Central memory CD8-positive, alpha-beta T cell (primary cell): ENCODE results near the gene TAF1A.
A peak's percentile ranks its signal among the peaks of the same experiment; 100 is the strongest.

Experiments
- ATAC-seq: fragments of 150-1000 bp; cut with Tn5 transposase; replicated peaks from 2 replicates; pipeline ENCODE4 v1.10.0; 2022; ENCODE audit warnings: mild to moderate bottlenecking, moderate FRiP score, moderate number of reproducible peaks; ENCODE audit not compliant: poor library complexity, severe bottlenecking; ENCODE audit errors: extremely low read depth
- DNase-seq, 2 donors: peaks; one replicate each; pipeline ENCODE4 v3.0.0; 2021; ENCODE audit warnings: low spot score in 2 of 2
- H3K27ac Mint-ChIP-seq: one replicate; pipeline ENCODE4 v1.8.0; 2022; ENCODE audit warnings: low read depth, mild to moderate bottlenecking, moderate library complexity, mixed read lengths
- H3K27me3 Mint-ChIP-seq: one replicate; pipeline ENCODE4 v1.8.0; 2022; ENCODE audit warnings: mixed read lengths
- H3K36me3 Mint-ChIP-seq: one replicate; pipeline ENCODE4 v1.8.0; 2022; ENCODE audit warnings: mild to moderate bottlenecking, moderate library complexity, mixed read lengths; ENCODE audit not compliant: insufficient read depth
- H3K4me1 Mint-ChIP-seq: one replicate; pipeline ENCODE4 v1.8.0; 2022; ENCODE audit warnings: mixed read lengths
- H3K4me3 Mint-ChIP-seq: one replicate; pipeline ENCODE4 v1.8.0; 2022; ENCODE audit warnings: mild to moderate bottlenecking, moderate library complexity, mixed read lengths
- H3K9me3 Mint-ChIP-seq: one replicate; pipeline ENCODE4 v1.8.0; 2022; ENCODE audit warnings: mixed read lengths

TAF1A gene

DNA sequence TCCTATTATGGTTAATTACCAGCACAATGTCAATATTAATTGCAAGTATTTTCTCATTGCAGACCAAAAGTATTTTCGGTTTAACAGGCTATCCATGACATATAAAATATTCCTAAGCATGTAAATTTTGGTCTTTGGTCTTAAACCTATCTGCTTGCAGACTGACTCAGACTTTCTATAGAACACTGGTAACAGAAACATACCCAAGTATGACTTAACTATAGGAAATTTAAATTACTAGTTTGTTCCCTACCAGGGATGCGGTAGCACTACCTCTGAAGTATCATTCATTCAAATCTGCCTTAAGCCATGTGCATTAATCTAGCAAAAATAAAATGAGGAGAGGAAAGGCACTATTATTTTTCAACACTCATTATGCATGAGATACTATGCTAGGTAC is 2.9 kb downstream of the TAF1A start:
- DNase-seq (no peak), ATAC-seq (no peak)
- H3K36me3 Mint-ChIP-seq = peaks cover 44% of the 10 kb centered on the region
- H3K4me1 Mint-ChIP-seq = peaks cover 40% of the 10 kb centered on the region
- H3K27ac Mint-ChIP-seq = no peak overlapping the region
- no peaks in the 10 kb centered on the region for H3K27me3 Mint-ChIP-seq
- no peaks in the 10 kb centered on the region for H3K9me3 Mint-ChIP-seq
- H3K4me3 Mint-ChIP-seq = no peak overlapping the region

DNA sequence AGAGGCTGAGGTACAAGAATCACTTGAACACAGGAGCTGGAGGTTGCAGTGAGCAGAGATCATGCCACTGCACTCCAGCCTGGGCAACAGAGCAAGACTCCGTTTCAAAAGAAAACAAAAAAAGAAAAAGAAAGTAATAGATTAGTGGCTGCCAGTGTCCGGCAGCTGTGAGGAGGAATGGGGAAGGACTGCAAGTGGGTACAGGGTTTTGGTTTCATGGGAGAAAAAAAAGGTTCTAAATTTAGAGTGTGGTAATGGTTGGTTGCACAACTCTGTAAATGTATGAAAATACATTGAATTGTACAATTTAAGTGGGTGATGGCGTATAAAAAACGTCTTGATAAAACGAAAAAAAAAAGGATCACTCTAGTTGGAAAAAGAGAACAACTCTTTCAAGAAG is 6.7 kb downstream of the TAF1A start:
- H3K27ac Mint-ChIP-seq = no peak overlapping the region
- H3K36me3 Mint-ChIP-seq = peaks cover 37% of the 10 kb centered on the region
- H3K9me3 Mint-ChIP-seq = no peaks in the 10 kb centered on the region
- DNase-seq (no peak), ATAC-seq (no peak)
- H3K4me3 Mint-ChIP-seq = no peak overlapping the region
- no peaks in the 10 kb centered on the region for H3K27me3 Mint-ChIP-seq
- peaks cover 14% of the 10 kb centered on the region for H3K4me1 Mint-ChIP-seq

DNA sequence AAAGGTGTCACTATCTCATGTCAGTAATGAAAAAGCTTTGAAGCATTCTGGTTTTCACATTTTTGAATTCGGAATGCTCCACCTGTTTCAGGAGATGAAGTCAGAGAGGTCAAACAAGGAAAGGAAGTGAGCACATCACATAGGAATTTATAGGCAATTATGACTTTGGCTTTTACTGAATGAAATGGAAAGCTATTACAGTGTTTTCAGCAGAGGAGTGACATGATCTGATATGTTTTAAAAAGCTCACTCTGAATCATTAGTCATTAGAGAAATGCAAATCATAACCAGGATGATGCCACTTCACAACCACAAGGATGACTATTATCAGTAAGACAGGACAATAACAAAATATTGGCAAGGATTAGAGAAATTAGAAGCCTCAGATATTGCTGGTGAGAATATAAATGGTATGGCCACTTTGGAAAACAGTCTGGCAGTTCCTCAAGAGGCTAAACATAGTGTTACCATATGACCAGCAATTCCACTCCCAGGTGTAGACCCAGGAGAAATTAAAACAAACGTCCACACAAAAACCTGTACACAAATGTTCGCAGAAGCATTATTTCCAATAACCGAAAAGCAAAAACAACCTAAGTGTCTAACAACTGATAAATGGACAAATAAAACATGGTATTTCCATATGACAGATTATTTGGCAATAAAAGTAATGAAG is 7.5 kb downstream of the TAF1A start:
- Mint-ChIP-seq H3K36me3 (peaks cover 33% of the 10 kb centered on the region), H3K27ac (no peak overlapping the region), H3K4me3 (no peak overlapping the region), H3K9me3 (no peaks in the 10 kb centered on the region), H3K4me1 (peaks cover 13% of the 10 kb centered on the region), H3K27me3 (no peaks in the 10 kb centered on the region)
- DNase-seq (no peak), ATAC-seq (no peak)

DNA sequence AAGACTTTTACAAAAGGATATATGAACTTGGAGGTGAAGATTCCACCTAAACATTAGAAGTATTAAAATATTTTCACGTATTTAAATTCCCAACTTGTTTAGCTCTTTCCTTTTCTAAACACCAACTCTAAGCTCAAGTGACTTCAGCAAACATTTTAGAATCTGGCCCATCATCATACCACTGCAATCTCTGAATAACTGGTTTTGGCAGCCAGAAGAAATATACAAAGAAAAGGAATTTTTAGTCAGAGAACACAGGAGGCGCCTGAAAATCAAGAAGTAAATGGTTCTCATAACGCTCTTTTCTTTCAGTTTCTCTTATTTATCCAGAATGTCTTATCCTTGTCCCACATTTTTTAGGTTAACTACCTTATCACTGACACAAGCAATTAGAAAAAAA is 10.4 kb downstream of the TAF1A start:
- Mint-ChIP-seq H3K27me3 (no peaks in the 10 kb centered on the region), H3K36me3 (peaks cover 25% of the 10 kb centered on the region)
- no peak for ATAC-seq

DNA sequence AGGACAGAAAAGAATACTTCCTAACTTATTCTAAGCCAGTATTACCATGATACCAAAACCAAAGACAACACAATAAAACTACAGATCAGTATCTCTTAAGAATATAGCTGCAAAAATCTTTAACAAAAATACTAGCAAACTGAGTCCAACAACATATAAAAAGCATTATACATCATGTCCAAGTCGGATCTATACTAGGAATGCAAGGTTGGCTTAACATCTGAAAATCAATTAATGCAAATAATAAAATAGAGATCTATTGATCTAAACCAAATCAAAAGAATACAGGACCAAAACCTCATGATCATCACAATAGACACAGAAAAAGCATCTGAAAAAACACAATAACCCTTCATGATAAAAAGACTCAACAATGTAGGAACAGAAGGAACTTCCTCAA is 18.9 kb downstream of the TAF1A start:
- peaks cover 5% of the 10 kb centered on the region for H3K9me3 Mint-ChIP-seq
- ATAC-seq = no peak
- H3K27me3 Mint-ChIP-seq = no peaks in the 10 kb centered on the region
- H3K4me1 Mint-ChIP-seq = no peaks in the 10 kb centered on the region
- H3K4me3 Mint-ChIP-seq = no peak overlapping the region
- no peak overlapping the region for H3K27ac Mint-ChIP-seq
- no peak for DNase-seq
- peaks cover 28% of the 10 kb centered on the region for H3K36me3 Mint-ChIP-seq

More for the DNA sequence above, 10.4 kb downstream of the TAF1A start:
- H3K4me3 Mint-ChIP-seq = no peak overlapping the region
- DNase-seq = no peak
- H3K27ac Mint-ChIP-seq = no peak overlapping the region
- H3K9me3 Mint-ChIP-seq = no peaks in the 10 kb centered on the region
- peaks cover 7% of the 10 kb centered on the region for H3K4me1 Mint-ChIP-seq

DNA sequence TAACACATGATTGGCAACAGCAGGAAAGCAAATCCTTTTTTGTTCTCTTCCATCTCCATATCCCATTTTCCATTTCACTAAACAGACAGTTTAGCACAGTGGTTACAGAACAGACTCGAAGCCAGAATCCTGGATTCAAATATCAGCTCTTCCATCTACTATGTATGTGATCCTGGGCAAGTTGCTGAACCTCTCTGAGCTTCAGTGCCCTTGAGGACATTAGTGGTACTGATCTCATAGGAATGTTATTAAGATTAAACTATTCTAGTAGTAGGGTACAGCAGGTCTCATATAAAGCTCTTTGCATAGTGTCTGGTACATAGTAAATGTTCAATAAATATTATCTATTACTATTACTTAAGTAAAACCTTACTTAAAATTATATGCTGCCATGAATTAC is 28.1 kb downstream of the TAF1A start:
- ATAC-seq = no peak
- Mint-ChIP-seq H3K27me3 (no peaks in the 10 kb centered on the region), H3K4me1 (peaks cover 6% of the 10 kb centered on the region), H3K27ac (no peak overlapping the region), H3K4me3 (no peak overlapping the region), H3K9me3 (no peaks in the 10 kb centered on the region), H3K36me3 (peaks cover 36% of the 10 kb centered on the region)
- DNase-seq = no peak

DNA sequence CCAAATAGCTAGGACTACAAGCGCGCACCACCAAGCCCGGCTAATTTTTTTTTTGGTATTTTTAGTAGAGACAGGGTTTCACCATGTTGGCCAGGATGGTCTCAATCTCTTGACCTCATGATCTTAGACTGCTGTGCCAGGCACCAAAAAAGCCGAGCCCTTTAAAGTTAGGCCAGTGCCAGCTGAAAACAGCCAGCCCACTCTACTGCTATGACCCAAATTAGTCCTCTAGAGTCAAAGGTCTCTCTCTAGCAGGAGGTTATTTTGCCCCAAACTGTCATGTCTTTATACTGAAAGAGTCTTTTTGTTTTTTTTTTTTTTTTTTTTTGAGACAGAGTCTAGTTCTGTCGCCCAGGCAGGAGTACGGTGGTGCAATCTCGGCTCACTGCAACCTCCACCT is 32.2 kb downstream of the TAF1A start:
- Mint-ChIP-seq H3K4me1 (no peaks in the 10 kb centered on the region), H3K36me3 (peaks cover 34% of the 10 kb centered on the region), H3K4me3 (no peak overlapping the region), H3K9me3 (no peaks in the 10 kb centered on the region), H3K27me3 (no peaks in the 10 kb centered on the region), H3K27ac (no peak overlapping the region)
- DNase-seq (no peak), ATAC-seq (no peak)

DNA sequence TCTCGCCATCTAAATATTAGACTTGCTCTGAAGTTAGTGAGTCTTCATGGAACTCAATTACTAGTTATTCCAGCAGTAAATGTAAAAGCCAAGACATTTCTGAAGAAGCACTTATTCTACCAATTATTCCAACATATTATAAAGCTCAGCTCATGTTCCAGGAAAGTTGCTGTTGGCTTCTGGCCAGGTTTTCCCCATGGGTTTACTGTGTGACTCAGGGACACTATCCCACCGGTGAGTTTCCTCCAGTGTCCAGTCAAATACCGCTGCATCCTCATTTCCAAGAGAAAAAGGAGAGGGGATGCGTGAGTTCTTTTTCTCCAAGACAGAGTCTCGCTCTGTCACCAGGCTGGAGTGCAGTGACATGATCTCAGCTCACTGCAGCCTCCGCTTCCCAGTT is 32.6 kb downstream of the TAF1A start:
- ATAC-seq = no peak
- no peaks in the 10 kb centered on the region for H3K27me3 Mint-ChIP-seq

DNA sequence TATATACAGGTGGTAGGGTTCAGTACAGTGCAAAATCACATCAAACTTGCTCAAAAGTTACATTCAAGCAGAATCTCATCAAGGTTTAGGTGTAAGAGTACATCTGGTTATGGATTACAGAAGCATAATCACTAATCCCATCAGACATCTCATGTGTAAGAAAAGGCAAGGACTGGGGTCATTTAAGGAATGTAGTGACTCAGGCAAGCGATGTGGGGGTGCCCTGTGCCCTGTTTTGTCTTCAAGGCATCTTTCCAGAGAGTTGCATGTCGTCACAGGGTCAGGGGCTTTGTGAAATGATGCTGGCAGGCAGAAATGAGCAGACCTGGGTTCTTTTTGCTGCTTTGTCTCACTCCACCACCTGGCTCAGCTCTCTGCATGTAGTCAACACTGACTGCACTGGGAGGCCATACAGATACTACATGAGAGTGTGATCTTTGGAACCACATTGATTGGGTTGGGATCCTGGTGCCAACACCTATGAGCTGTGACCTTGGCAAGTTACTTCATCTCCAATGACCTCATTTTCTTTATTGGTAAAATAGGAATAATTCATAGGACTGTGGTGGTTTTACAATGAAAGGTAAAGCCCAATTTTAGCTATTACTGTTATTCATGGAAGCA is 33.6 kb downstream of the TAF1A start:
- Mint-ChIP-seq H3K27ac (no peak overlapping the region), H3K4me1 (no peaks in the 10 kb centered on the region), H3K27me3 (no peaks in the 10 kb centered on the region), H3K36me3 (peaks cover 28% of the 10 kb centered on the region), H3K4me3 (no peak overlapping the region), H3K9me3 (no peaks in the 10 kb centered on the region)
- no peak for DNase-seq
- ATAC-seq = no peak

More for the DNA sequence above, 32.6 kb downstream of the TAF1A start:
- peaks cover 34% of the 10 kb centered on the region for H3K36me3 Mint-ChIP-seq
- no peaks in the 10 kb centered on the region for H3K9me3 Mint-ChIP-seq
- H3K27ac Mint-ChIP-seq = no peak overlapping the region
- H3K4me3 Mint-ChIP-seq = no peak overlapping the region
- DNase-seq = no peak
- H3K4me1 Mint-ChIP-seq = no peaks in the 10 kb centered on the region

DNA sequence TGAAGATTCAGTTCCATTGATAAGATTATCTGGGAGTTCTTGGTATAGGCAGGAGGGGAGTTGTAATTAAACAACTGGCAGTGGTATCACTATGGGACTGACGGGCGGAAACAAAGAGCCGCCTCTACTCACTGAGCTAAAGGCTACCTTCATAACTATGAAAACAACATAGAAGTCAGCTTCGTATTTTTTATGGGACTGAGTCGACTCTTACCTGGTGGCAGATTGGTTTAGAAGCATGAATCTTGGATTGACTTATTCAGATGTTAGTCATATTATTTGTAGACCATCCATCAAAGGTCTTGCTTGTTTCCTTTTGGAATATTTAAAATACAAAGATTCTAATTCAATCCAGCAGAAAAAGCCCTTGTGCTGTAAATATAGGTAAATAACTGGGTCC is 35.6 kb downstream of the TAF1A start:
- H3K4me3 Mint-ChIP-seq = no peak overlapping the region
- no peaks in the 10 kb centered on the region for H3K9me3 Mint-ChIP-seq
- no peak for DNase-seq
- ATAC-seq = no peak
- H3K27ac Mint-ChIP-seq = peak overlapping the region; percentile 52
- no peaks in the 10 kb centered on the region for H3K27me3 Mint-ChIP-seq
- peaks cover 15% of the 10 kb centered on the region for H3K36me3 Mint-ChIP-seq
- no peaks in the 10 kb centered on the region for H3K4me1 Mint-ChIP-seq

DNA sequence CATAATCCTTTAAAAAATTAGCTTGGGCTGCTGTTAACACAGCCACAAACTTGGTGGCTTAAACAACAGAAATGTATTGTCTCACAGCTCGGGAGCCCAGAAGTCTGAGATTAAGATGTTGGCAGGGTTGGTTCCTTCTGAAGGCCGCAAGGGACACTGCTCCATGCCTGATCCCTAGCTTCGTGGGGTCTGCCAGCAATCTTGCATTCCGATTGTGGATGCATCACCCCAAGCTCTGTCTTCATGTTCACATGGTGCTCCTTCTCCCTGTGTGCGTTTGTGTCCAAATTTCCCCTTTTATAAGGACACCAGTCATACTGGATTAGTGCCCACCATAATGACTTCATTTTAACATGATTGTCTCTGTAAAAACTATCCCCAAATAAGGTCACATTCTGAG is 36.9 kb downstream of the TAF1A start:
- Mint-ChIP-seq H3K27me3 (no peaks in the 10 kb centered on the region), H3K36me3 (peaks cover 12% of the 10 kb centered on the region), H3K9me3 (no peaks in the 10 kb centered on the region), H3K4me1 (no peaks in the 10 kb centered on the region), H3K27ac (no peak overlapping the region), H3K4me3 (no peak overlapping the region)
- no peak for DNase-seq
- no peak for ATAC-seq

DNA sequence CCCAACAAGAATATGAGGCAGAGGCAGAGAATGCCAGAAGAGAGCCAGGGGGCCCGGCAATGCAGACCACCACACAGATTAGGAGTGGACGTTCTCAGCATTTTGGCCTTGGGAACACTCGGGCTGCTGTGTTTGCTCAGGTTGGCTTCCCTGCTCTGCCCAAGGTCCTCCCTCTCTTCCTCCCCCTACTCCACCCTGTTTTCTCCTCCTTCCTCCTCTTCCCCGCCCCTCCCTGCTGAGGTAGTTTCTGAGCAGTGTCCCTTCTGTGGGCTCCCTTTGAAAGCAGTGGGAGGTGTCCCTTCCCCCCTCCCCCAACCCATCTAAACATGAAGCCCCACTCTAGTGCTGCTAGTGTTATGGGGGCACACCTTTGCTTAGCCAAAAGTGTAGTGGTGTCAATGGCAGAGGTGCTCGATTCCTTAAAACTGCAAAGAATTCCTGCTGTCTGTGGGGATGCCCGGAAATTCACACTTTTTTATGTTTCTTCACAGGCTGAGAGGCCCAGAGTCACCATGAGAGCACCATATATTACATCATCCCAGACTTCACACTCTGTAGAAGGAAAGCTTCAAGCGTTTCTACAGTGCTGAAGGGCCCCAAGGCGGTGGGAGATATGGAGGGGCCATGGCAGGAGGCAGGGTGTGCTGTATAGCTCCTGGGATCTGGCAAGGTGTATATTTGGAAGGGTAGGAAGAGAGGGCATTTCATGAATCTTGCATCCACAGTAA is 41.6 kb downstream of the TAF1A start, which contains the start of gene HHIPL2:
HHIPL2 (minus strand) TSS at position 161 of the 728 bp plus-strand sequence; CDS start at position 101, 60 bp downstream.
- ATAC-seq = no peak

DNA sequence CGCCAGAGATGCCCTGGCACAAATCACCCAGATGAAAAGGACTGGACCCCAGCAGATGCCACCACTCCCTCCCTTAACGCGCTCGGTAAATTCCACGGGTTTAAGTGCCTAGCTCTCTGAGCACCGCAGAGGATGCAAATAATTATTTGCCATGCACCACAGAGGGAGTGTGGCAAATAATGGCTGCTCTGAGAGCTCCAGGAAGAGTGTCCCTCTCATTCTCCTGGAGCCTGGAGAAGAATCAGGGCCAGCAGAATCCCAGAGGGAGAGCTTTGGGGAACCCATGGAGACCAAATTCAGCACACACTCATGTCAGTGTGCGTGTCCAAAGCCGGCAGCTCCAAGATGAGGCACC is 42.5 kb downstream of the TAF1A start:
- Mint-ChIP-seq H3K36me3 (no peaks in the 10 kb centered on the region), H3K4me3 (no peak overlapping the region), H3K4me1 (no peaks in the 10 kb centered on the region), H3K27ac (no peak overlapping the region), H3K9me3 (no peaks in the 10 kb centered on the region), H3K27me3 (peaks cover 36% of the 10 kb centered on the region)
- DNase-seq = no peak
- no peak for ATAC-seq

More for the DNA sequence above, 41.6 kb downstream of the TAF1A start, which contains the start of gene HHIPL2:
- Mint-ChIP-seq H3K27me3 (peaks cover 28% of the 10 kb centered on the region), H3K9me3 (no peaks in the 10 kb centered on the region), H3K4me3 (no peak within 1 kb of the TSS), H3K4me1 (no peaks in the 10 kb centered on the region), H3K36me3 (no peaks in the 10 kb centered on the region), H3K27ac (no peak within 1 kb of the TSS)
- no peak for DNase-seq
